HG03460 (cell line): ENCODE measurements around the gene MAML1.

Experiments used
- ATAC-seq: cut with Tn5 transposase; IDR thresholded peaks from one replicate; pipeline ENCODE4 v1.9.1; 2021; ENCODE audit not compliant: unreplicated experiment

Gene MAML1

DNA sequence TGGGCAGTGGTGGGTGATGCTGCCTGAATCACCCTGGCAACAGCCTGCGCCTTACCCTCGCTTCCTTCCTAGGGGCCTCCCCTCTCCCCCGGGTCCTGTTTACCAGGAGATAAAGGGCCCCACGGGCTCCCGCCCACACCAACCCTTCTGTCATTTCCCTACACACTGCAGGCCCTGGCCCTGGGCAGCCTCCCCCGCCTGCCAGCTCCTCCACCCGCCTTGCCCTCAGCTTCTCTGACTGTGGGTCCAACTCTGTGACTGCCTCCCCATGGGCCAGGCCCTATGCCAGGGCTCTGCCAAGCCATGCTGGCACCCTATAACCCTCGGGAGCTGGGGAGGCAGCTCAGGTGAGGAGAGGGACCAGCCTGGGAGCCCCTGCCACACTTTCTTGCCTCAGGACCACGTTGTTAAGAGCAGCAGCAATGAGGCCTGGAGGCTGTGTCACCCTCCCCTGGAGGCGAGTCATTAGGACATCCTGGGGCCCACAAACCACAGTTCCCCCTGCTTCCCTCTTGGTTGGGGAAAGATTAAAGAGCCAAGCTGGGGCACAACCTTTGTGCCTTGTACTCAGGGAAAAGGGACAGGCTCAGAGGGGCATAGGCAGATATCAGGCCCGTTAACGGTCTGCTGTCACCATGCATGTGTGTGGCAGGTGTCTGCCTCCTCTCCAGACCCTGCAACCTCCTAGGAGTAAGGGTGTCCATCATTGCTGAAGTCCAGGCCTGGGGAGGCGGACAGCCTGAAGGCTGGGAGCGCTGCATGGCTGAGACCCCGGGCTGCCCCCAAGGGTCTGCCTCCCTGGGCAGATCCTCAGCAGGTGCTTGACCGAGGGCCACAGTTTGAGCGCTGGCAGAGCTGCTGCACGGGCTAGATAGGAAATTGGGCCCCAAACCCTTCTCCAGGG lies 71.3 kb downstream of the MAML1 start:
- no peak for ATAC-seq

DNA sequence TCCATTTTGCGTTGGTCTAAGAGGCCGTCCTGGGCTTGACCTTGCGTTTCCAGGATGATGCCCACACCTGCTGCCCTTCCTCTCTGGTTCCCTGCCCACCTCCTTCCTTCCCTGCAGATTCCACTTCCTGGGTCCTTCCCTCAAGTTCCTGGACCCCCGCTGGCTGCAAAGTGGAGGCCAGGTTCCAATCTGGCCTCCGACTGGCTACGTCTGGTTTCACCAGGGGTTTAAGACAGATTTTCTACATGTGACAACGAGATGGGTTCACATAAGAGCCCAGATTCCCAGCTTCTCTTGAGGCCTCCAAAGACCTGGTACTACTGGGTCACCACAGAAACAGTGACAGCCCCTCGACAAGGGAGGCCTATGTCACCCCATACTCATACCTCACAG lies 71.9 kb downstream of the MAML1 start:
- no peak for ATAC-seq

DNA sequence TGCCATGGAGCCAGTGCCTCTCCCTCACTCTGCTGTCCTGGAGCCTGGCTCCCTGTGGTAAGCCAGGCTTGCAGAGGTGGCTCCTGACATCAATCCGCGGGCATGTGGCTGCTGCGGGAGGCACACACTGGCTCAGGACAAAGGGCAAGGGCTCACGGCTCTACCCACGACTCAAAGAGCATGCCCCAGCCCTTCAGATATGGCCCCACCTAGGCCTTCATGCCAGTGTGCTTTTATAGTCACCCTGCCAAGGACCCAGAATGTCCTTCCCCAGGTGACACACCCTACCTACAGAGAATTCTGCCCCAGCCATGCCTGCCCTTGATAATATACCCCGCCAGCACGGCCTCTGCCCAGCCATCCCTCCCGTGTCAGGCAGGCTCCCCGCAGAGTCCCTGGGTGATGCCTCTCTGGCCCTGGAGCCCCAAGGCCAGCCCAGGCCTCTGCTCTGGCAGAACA lies 72.5 kb downstream of the MAML1 start:
- ATAC-seq, result no peak

DNA sequence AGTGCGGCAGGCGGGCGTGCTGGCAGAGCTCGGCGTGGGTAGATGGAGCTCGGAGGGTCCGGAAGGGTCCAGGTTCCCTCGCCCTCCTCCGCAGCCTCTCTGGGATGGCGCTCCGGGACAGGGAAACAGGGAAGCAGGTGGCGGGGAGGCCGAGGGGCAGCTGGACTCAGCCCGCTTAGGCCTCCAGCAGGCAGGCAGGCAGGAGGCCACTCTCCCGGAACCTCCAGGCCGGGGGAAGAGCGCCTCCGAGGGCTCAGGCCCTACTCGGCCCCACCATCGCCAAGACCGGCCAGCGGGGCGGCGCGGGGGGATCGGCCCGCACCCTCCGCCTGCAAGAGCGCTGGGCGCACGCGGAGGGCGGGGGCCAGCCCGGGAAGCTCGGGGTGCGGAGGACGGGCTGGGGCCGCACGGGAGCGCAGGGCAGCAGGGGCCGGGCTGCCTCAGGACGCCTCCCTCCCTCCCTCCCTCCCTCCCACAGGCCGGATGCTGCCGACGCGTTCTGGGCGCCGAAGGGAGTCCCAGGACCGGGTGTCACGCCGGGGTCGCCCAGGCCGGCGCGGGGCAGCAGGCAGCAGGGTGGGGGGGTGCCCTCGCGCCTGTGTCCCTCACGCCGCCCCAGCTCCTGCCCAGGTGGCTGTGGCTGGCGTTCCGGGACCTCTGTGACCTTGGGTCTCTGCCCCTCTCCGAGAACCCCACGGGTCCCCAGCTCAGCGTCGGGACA lies 73.1 kb downstream of the MAML1 start:
- peak; percentile 31 for ATAC-seq

DNA sequence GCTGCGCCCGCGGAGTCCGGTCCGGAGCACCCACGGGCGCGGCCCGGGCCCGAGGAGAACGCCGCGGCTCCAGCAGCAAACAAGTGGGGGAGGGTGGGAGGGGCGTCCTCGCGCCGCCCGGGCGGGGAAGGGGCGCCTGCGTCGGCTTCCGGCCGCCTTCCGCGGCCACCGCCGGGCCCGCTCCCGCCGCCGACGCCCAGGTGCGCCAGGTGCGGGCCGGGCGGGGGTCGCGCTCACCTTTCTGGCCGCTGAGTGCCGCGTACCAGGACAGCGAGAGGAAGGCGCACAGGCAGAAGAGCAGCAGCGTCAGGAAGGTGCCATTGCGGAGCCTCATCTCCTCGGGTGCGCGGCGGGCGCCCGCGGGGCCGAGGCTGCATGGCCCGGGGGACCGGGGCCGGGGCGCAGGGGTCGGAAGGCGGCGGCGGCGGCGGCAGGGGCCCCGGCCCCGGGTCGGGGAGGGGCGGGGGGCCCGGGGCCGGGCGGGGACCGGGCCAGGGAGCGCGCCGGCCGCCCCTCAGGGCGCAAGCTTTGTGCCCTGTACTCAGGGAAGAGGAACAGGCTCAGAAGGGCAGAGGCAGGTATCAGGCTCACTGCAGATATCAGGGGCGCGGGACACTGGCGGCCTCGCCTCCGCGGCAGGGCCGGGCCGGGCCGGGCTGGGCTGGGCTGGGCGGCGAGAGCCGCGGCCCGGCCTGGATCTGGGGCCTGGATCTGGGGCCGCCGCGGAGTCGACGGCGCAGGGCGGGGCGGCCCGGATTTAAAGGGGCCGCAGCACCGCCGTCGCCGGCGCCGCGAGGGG lies 73.8 kb downstream of the MAML1 start, which contains the start of gene MGAT4B:
TSS of gene MGAT4B (minus strand) at position 617 of the 799 bp plus-strand sequence. CDS start at position 334, 283 bp downstream.
- peak; percentile 67 for ATAC-seq

DNA sequence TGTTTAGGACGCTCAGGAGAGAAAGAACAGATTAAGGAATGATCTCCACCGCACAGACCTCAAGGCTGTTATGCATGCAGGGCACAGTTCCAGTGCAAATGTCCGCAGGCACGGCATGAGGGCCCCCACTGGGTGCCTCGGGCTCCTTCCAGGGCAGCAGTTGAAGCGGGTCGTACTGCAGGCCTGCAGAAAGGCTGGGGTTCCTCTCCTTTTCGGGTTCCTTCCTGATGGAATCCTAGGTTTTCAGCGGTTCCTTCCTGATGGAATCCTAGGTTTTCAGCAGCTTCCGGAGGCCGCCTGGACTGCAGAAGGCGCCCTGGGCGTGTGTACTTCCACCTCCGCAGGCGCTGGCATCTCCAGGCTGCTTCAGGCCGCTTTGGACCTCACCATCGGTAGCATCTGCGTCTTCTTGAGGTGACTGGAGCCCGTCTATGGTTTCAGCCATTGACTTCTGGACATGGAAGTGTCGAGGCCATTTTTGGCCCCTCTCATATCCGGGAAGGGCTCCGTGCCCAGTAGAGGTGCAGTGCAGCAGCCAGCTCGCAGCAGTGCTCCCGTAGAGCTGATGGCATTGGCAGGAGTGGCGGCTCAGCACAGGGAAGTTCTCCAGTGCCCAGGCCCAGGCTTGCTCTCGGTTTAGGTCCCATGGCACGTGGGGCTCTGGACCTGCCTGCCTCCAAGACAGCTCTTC lies 79.7 kb downstream of the MAML1 start:
- no peak for ATAC-seq

DNA sequence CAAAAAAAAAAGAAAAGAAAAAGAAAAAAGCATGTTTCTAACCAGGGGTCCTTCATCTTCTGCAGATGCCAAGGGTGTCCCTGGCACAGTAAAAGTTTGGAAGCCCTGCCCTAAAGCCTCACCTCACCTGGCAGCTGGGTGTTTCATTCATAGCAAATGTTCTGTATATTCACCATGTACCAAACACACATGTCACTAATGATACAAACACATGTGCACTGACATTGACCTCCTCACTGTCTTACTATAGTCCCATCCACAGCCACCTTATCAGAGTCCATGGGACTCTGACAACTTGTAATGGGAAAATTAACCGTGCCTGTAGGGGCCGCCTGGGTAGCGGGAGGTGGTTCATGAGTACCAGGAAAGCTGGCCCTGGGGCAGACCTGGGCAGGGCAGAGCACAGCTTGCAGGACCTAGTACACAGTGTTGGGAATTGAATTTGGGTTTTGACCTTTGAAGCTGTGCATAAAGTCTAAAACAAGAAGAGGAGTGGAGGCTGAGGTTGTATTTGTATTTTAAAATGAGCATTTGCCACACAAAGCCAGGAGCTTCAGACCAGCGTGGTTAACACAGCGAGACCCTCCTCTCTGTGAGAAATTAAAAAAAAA lies 80.5 kb downstream of the MAML1 start:
- no peak for ATAC-seq

DNA sequence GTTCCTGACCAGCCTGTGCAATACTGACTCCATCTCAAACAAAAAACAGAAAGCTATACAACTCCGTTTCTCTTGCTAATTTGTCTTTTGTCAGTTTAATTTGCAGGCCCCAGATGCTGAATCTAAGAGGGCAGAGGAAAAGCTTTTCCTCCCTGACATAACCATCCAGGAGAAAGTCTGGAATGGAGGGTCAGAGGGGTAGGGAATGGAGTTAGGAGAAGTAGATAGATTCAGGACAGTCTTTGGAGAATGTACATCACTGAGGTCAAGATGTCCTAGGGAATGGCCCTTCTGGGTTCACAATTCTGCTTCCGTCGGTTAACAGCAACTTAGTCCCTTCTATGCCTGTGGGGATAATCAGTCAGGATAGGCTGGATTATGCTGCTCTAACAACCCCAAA lies 81.5 kb downstream of the MAML1 start:
- no peak for ATAC-seq

DNA sequence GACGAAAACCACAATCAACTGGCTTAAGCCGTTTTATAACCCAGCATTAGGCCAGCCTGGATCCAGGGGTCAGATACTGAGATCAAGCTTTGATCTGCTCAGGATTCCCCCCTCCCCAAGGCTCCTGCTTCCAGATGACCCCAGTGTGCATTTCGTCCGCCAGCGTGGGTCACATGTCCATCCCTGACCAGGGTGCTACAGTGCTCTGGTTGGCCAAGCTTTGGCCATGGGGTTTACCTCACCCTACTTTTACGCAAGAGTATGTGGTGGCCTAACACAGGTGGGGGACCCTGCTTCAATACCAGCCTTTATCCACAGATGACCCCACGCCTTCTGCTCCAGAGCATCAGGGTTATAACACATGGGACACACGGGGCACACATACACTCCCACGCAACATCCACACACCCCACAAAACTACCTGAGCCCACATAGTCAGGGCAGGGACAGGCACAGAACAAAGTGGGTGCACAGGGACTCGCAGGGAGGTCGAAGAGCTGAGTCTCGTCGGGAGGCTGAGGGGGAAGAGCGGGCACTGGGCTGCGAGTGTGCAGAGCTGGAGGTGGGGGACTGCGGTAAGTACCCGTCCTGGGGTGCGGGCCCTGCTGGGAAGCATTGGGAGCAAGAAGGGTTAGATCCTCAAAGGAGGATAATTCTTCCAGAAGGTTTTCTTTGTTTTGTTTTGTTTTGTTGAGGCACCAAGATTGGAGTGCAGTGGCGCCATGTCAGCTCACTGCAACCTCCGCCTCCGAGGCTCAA lies 83.0 kb downstream of the MAML1 start:
- no peak for ATAC-seq

DNA sequence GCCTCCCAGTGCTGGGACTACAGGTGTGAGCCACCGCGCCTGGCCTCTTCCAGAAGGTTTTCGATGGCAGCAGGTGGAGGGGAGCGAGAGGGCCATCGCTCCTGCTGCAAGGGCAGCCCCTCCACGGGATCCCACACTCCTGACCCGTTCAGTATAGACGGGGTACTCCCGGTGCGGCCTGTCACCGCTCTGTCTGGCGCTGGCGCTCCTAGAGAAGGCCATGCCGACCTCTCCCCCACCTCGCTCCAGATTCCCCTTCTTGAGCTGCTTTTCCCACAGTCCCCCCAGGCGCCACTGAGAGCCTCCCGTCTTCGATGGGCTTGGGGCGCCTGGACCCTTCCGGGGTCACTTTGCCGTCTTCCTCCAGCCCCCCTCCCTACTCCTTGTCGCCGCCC lies 83.8 kb downstream of the MAML1 start:
- no peak for ATAC-seq

DNA sequence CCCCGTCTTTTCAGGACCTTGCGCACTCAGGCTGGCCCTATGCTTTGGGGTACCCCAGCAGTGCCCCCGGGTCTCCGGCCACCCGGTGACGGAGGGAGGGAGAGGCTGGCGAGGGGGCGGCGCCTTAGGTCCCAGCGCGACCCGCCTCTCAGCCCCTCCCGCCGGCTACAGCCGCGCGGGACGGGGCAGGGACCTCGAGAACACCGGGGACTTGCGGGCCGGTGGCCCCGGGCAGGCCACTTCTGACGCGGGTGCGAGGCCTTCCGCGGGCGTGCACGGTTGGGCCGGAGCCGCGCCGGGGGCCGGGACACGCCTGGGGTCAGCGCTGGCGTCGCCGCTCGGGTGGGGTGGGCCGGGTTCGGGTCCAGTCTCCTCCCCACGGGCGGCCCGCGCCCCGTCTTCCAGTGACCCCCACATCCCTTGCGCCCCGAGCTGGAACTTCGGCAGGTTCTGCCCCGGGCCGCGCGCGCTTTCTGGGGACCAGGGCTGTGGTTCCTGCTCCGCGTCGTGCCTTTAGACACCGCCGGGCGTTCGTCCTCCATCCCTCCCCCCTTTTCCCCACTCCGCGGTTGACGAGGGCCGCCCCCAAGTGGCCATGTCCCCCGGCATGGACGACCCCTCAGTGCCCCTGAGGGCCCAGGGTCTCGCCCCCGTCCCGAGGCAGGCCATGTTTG lies 84.3 kb downstream of the MAML1 start:
- no peak for ATAC-seq

DNA sequence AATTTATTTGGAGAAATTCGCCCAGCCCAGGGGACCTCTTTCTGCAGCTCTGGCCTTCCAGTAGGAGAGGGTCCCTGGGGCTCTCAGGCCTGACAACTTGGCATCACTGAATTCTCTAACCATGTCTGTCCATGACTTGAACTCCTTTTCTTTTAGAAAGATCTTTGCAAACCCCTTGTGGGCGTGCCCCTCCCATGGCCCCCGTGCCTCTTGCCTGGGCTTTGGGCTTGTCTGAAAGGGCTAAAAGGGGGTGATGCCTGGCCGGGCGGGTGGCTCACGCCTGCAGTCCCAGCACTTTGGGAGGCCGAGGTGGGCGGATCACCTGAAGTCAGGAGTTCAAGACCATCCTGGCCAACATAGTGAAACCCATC lies 84.8 kb downstream of the MAML1 start:
- no peak for ATAC-seq

DNA sequence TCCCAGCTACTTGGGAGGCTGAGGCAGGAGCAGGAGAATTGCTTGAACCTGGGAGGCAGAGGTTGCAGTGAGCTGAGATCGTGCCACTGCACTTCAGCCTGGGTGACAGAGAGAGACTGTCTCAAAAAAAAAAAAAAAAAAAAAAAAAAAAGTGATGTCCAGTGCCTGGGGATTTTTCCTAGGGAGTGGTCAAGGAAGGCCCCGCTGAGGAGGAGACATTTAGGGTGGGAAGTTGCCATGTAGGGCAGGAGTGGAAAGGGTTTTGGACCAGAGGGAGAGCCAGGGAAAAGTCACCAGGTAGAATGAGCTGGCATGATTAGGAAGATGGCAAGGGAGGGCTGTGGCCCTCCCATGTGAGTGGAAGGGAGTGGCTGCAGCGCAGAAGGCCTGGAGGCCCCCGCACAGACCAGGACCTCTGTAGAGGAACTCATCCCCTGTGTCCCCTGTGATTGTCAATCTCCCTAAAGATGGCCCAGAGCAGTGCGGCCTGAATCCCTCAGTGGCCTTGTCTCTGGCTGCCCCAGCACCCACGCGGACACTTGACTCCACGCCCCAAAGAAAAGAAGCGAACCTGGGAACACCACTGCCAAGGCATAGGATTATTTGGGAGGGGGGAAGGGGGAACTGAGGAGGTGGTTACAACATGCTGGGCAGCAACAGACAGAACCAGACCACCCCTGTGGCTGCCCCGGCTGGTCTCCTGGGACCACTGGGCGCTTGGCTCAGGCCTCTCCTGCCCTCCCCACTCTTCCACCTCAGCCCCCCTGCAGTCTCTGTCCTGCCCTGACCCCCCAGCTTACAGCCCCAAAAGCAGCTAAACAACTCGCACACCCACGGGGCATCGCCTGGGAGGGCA lies 85.5 kb downstream of the MAML1 start:
- ATAC-seq, result no peak

DNA sequence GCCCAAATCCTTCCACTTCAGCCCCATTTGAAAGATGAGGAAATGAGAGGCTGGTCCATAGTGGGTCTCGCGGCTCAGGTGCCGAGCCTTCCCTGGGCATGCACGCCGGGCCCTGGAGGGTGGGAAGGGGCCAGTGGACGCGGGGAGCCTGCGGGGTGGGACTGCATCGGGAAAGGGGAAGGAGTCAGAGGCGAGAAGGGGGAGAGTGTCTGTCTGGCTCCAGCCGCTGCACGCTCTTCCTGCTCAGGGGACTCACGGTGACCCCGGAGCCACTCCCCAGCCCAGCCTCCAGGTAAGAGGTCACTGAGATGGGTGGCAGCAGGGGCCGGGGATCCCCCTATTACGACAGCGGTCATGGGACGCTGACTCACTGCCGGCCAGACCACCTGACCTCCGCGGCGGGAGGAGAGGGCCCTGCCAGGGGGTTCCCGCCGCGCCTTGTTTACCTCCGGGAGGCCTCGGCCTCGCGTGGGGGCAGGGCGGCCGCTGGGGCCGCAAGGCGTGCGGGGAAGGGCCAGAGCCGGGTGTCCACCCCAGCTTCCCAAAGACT lies 86.2 kb downstream of the MAML1 start:
- ATAC-seq, result peak; percentile 56

DNA sequence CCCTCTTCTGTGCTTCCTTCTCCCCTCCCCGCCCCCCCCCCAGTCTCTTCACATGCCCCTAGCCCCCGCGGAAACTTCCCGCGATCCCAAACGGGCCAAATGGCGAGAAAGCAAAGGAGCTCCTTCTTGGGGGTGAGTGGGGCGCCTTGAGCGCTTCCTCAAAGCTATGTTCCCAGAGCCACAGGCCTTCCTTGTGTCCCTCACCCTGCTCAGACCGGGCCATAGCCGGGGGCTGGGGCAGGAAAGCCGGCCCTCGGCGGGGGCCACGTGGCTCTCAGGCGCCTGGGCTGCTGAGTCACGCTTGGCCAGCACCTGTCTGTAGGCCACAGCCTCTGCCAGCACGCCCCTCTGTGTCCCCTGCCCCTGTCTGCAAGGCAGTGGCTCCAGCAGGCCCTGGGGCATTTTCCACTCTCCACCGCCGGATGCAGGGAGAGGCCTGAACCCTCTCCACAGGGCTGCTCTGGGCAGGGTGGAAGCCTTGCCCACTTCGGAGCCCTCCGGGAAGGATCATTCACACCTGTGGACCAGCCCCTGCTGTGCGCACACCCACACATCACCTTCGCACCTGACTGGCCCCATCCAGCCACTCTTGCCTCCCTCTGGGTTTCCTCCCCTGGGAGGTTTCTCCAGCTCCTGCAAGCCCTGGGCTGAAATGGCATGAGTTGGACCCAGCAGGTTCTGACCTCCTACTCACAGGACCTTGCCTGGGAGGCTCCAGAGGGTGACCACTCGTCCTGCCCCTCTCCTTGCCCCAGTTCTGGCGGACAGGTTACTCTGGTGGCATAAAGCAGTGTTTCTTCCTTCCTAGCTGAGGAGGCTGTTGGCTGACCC lies 86.9 kb downstream of the MAML1 start:
- peak; percentile 16 for ATAC-seq

DNA sequence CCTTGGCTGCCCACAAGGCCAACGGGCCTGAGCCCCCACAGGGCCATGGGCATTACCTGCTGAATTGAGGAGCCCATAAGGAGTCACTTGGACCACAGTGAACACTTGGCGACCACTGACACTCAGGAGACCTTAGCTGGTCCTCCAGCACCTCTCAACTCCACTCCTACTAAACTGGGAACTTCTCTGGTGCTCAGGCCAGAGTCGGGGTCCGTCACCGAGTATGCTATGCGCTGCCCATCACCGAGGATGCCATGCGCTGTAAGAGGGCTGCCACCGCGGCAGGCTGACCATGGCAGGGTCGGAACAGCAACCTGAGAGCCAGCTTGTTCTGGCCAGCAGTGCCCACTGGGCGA lies 87.5 kb downstream of the MAML1 start:
- ATAC-seq, result no peak
